Measurements from ENCODE around the gene FGR.

FGR gene

DNA sequence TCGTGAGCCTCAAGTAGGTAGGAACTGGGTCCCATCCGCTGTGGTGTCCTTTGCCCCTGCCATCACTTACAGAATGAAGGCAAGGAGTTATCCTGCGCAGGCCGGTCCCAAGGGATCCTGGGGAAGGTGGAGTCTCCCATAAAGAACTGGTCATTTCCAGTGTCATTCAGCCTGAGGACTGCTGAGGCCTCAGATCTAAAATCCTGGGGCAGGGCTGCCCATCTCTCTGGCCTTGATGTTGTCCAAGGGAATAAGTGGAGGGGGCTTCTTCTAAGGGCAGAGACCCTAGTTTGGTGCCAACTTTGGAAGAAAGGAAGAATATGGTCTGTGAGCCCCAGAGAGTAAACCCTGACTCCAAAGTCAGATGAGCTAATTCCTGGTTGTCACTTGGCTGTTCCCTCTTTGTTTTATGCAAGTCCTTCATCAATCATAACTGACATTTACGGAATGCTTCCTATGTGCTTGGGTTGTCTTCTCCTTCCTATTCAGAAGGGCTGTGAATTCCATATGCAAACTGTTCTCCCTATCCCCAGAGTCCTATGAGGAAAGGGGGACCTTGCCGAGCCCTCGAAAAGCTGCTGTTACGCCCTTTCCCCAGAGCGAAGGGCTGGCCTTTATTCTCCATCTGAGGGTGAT lies 30.1 kb upstream of the FGR start:
- no peaks in the 10 kb centered on the region for H3K36me3 ChIP-seq (ENCODE audit: low read depth)
- DNase-seq (ENCODE audit: low spot score), result no peak
- no peak for ATAC-seq (ENCODE audit: low read depth)
- no peaks in the 10 kb centered on the region for H3K9me3 ChIP-seq (ENCODE audit: severe bottlenecking)
- H3K4me1 ChIP-seq (ENCODE audit: insufficient read depth, poor library complexity, severe bottlenecking), result peaks cover 4% of the 10 kb centered on the region
- H3K27ac ChIP-seq (ENCODE audit: poor library complexity, severe bottlenecking), result no peak overlapping the region
- H3K27me3 ChIP-seq (ENCODE audit: insufficient read depth, poor library complexity, severe bottlenecking), result no peaks in the 10 kb centered on the region
- TF ChIP-seq, protein P1, sequence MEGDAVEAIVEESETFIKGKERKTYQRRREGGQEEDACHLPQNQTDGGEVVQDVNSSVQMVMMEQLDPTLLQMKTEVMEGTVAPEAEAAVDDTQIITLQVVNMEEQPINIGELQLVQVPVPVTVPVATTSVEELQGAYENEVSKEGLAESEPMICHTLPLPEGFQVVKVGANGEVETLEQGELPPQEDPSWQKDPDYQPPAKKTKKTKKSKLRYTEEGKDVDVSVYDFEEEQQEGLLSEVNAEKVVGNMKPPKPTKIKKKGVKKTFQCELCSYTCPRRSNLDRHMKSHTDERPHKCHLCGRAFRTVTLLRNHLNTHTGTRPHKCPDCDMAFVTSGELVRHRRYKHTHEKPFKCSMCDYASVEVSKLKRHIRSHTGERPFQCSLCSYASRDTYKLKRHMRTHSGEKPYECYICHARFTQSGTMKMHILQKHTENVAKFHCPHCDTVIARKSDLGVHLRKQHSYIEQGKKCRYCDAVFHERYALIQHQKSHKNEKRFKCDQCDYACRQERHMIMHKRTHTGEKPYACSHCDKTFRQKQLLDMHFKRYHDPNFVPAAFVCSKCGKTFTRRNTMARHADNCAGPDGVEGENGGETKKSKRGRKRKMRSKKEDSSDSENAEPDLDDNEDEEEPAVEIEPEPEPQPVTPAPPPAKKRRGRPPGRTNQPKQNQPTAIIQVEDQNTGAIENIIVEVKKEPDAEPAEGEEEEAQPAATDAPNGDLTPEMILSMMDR (IDR thresholded peaks at IDR 0.05; ENCODE audit: poor library complexity, severe bottlenecking), result no peak
- no peak overlapping the region for H3K4me3 ChIP-seq (ENCODE audit: severe bottlenecking)

- Histone ChIP-seq H3K4me1 (ENCODE audit: insufficient read depth, poor library complexity, severe bottlenecking) (peaks cover 5% of the 10 kb centered on the region), H3K27me3 (ENCODE audit: insufficient read depth, poor library complexity, severe bottlenecking) (no peaks in the 10 kb centered on the region), H3K36me3 (ENCODE audit: low read depth) (no peaks in the 10 kb centered on the region), H3K9me3 (ENCODE audit: severe bottlenecking) (no peaks in the 10 kb centered on the region), H3K27ac (ENCODE audit: poor library complexity, severe bottlenecking) (no peak overlapping the region), H3K4me3 (ENCODE audit: severe bottlenecking) (no peak overlapping the region)
- no peak for DNase-seq (ENCODE audit: low spot score)
- TF ChIP-seq, protein P1 (IDR thresholded peaks at IDR 0.05; ENCODE audit: poor library complexity, severe bottlenecking), result no peak
- ATAC-seq (ENCODE audit: low read depth), result no peak
These were observed 29.3 kb upstream of the FGR start for GRCh38 chr1:27664291-27664690.

DNA sequence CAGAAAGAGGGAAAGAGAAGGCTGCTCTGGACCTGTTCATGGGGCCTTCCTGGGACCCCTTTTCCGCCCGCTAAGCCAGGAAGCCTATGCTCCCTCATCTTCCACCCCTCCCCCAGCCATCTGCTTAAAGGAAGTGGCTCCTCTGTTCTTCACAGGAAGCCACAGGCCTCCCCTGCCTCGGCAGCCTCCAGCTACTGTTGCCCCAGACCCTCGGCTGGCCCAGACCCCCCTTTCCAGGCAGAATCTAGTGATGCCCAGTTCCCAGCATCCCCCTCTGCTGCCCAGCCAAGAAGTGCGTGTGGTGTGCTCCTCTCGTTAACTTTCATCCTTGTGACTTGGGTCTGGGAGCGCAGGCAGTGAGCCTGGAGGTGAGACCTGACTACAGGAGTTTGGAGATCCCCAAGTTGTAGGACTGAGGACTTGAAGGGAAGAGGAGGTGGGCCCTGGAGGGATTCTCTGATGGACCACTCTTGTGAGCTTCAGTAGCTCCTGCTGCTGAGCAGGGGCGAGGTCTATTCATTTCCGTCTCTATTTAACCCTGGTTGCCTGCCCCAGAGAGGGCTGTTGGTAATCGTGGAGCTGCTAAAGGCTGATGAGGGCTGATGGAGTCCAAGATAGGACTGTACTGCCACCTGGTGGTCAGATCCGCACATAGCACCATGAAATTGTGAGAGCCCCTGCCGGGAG lies 27.9 kb upstream of the FGR start:
- Histone ChIP-seq H3K27ac (ENCODE audit: poor library complexity, severe bottlenecking) (no peak overlapping the region), H3K27me3 (ENCODE audit: insufficient read depth, poor library complexity, severe bottlenecking) (no peaks in the 10 kb centered on the region), H3K36me3 (ENCODE audit: low read depth) (no peaks in the 10 kb centered on the region), H3K4me3 (ENCODE audit: severe bottlenecking) (no peak overlapping the region), H3K4me1 (ENCODE audit: insufficient read depth, poor library complexity, severe bottlenecking) (peaks cover 14% of the 10 kb centered on the region), H3K9me3 (ENCODE audit: severe bottlenecking) (no peaks in the 10 kb centered on the region)
- peak; percentile 63 for ATAC-seq (ENCODE audit: low read depth)
- TF ChIP-seq, protein P1 (IDR thresholded peaks at IDR 0.05; ENCODE audit: poor library complexity, severe bottlenecking), result peak; percentile 94
- DNase-seq (ENCODE audit: low spot score), result peak; percentile 65

DNA sequence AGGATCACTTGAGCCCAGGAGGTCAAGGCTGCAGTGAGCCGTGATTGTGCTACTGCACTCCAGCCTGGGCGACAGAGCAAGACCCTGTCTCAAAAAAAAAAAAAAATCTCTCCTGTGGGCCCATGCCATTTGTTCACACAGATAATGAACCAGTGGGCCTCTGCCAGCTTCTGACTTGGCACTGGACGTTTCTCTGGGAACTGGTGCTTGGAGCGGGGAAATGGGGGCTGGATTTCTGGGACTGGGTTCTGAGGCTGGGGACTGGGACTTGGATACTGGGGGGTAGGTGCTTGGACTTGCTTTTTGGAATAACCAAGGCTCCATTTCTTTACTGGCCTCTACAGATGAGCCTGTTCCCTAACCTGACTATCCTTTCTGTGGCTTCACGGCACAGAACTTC lies 27.3 kb upstream of the FGR start:
- Histone ChIP-seq H3K36me3 (ENCODE audit: low read depth) (no peaks in the 10 kb centered on the region), H3K27me3 (ENCODE audit: insufficient read depth, poor library complexity, severe bottlenecking) (no peaks in the 10 kb centered on the region), H3K4me3 (ENCODE audit: severe bottlenecking) (no peak overlapping the region), H3K27ac (ENCODE audit: poor library complexity, severe bottlenecking) (no peak overlapping the region), H3K4me1 (ENCODE audit: insufficient read depth, poor library complexity, severe bottlenecking) (peaks cover 14% of the 10 kb centered on the region), H3K9me3 (ENCODE audit: severe bottlenecking) (no peaks in the 10 kb centered on the region)
- no peak for ATAC-seq (ENCODE audit: low read depth)
- no peak for DNase-seq (ENCODE audit: low spot score)
- TF ChIP-seq, protein P1 (IDR thresholded peaks at IDR 0.05; ENCODE audit: poor library complexity, severe bottlenecking), result no peak

Data from RWPE2 (cell line).